Nephron progenitor cell (in vitro differentiated cells): ENCODE data around the gene WDR62.

ENCODE experiments used
- DNase-seq: peaks from one replicate; pipeline ENCODE4 v3.0.0; 2021
- H3K27ac Mint-ChIP-seq: 2 replicates; pipeline ENCODE4 v1.8.0; 2021; ENCODE audit warnings: mild to moderate bottlenecking, moderate library complexity, mixed read lengths
- H3K27me3 Mint-ChIP-seq: 2 replicates; pipeline ENCODE4 v1.8.0; 2021; ENCODE audit warnings: mild to moderate bottlenecking, low read depth, mixed read lengths; ENCODE audit not compliant: poor library complexity
- H3K36me3 Mint-ChIP-seq: 2 replicates; pipeline ENCODE4 v1.8.0; 2021; ENCODE audit warnings: low read depth, mixed read lengths
- H3K4me1 Mint-ChIP-seq: 2 replicates; pipeline ENCODE4 v1.8.0; 2021; ENCODE audit warnings: mixed read lengths
- H3K4me3 Mint-ChIP-seq: 2 replicates; pipeline ENCODE4 v1.8.0; 2021; ENCODE audit warnings: mild to moderate bottlenecking, moderate library complexity, mixed read lengths
- H3K9me3 Mint-ChIP-seq: 2 replicates; pipeline ENCODE4 v1.8.0; 2021; ENCODE audit warnings: mild to moderate bottlenecking, moderate library complexity, mixed read lengths
- CTCF ChIP-seq: fragments of 200-600 bp; sonication (generic); IDR thresholded peaks from 2 replicates; pipeline ENCODE4 v1.5.0; 2021; ENCODE audit warnings: antibody characterized with exemption

Gene WDR62

GRCh38 chr19:36113425-36113824 is 58.7 kb downstream of the WDR62 start:
- Mint-ChIP-seq H3K27me3 (peaks cover 16% of the 10 kb centered on the region), H3K27ac (no peak overlapping the region), H3K4me1 (peaks cover 42% of the 10 kb centered on the region), H3K4me3 (peak overlapping the region; percentile 98), H3K9me3 (no peaks in the 10 kb centered on the region), H3K36me3 (peaks cover 33% of the 10 kb centered on the region)
- no peak for TF ChIP-seq CTCF
- DNase-seq, result no peak

- Mint-ChIP-seq H3K27ac (no peak overlapping the region), H3K36me3 (peaks cover 37% of the 10 kb centered on the region), H3K4me3 (peak overlapping the region; percentile 98), H3K9me3 (no peaks in the 10 kb centered on the region), H3K4me1 (peaks cover 42% of the 10 kb centered on the region), H3K27me3 (peaks cover 16% of the 10 kb centered on the region)
- DNase-seq, result peak; percentile 24
- TF ChIP-seq CTCF, result no peak
Observed at GRCh38 chr19:36113894-36114720, 59.4 kb downstream of the WDR62 start.

GRCh38 chr19:36114721-36115452 is 60.2 kb downstream of the WDR62 start, which contains the start of gene POLR2I:
TSS of gene POLR2I (minus strand) at chr19:36114875. CDS start at chr19:36114856, 19 bp downstream.
- peaks cover 39% of the 10 kb centered on the region for H3K36me3 Mint-ChIP-seq
- peak within 1 kb of the TSS; percentile 98 for H3K4me3 Mint-ChIP-seq
- H3K9me3 Mint-ChIP-seq, result no peaks in the 10 kb centered on the region
- no peak for TF ChIP-seq CTCF
- DNase-seq, result peak; percentile 99
- H3K4me1 Mint-ChIP-seq, result peaks cover 45% of the 10 kb centered on the region
- peak within 1 kb of the TSS; percentile 96 for H3K27ac Mint-ChIP-seq
- H3K27me3 Mint-ChIP-seq, result peaks cover 16% of the 10 kb centered on the region

GRCh38 chr19:36115453-36116343 is 61.0 kb downstream of the WDR62 start, which contains the start of gene TBCB:
TSS of gene TBCB (plus strand) at chr19:36115468. CDS start at chr19:36115561, 93 bp downstream.
- Mint-ChIP-seq H3K9me3 (no peaks in the 10 kb centered on the region), H3K4me3 (peak within 1 kb of the TSS; percentile 98), H3K27me3 (peaks cover 14% of the 10 kb centered on the region), H3K36me3 (peaks cover 43% of the 10 kb centered on the region), H3K4me1 (peaks cover 51% of the 10 kb centered on the region), H3K27ac (peak within 1 kb of the TSS; percentile 96)
- peak; percentile 75 for DNase-seq
- no peak for TF ChIP-seq CTCF

- peak overlapping the region; percentile 98 for H3K4me3 Mint-ChIP-seq
- TF ChIP-seq CTCF, result no peak
- H3K27ac Mint-ChIP-seq, result no peak overlapping the region
- H3K4me1 Mint-ChIP-seq, result peaks cover 49% of the 10 kb centered on the region
- no peak for DNase-seq
- H3K9me3 Mint-ChIP-seq, result no peaks in the 10 kb centered on the region
- H3K36me3 Mint-ChIP-seq, result peaks cover 43% of the 10 kb centered on the region
- H3K27me3 Mint-ChIP-seq, result peaks cover 14% of the 10 kb centered on the region
Observed at GRCh38 chr19:36116344-36116637, 61.6 kb downstream of the WDR62 start.
